ENCODE data around the gene C9orf78. TPM values are rescaled to one million over a fixed set of nuclear protein-coding genes. Genes with fewer than 3 reads are reported as not detected.

Gene C9orf78
- total RNA-seq, 1 donor from 2014 or later, result 34.6 TPM

- TF ChIP-seq CTCF (conservative IDR thresholded peaks at IDR 0.05), result no peak
- DNase-seq (ENCODE audit: low read depth, low spot score), result no peak
- H3K36me3 Mint-ChIP-seq (ENCODE audit: low read depth), result peaks cover 4% of the 10 kb centered on the region
- no peak overlapping the region for H3K27ac Mint-ChIP-seq (ENCODE audit: unreplicated experiment)
- no peaks in the 10 kb centered on the region for H3K9me3 Mint-ChIP-seq
- H3K27me3 Mint-ChIP-seq (ENCODE audit: low read depth), result no peaks in the 10 kb centered on the region
- H3K4me1 Mint-ChIP-seq, result no peaks in the 10 kb centered on the region
- no peak overlapping the region for H3K4me3 Mint-ChIP-seq
These were observed 17.5 kb upstream of the C9orf78 start for GRCh38 chr9:129852579-129852978.

- H3K4me1 Mint-ChIP-seq, result no peaks in the 10 kb centered on the region
- TF ChIP-seq CTCF (conservative IDR thresholded peaks at IDR 0.05), result no peak
- no peak for DNase-seq (ENCODE audit: low read depth, low spot score)
- no peak overlapping the region for H3K4me3 Mint-ChIP-seq
- H3K36me3 Mint-ChIP-seq (ENCODE audit: low read depth), result peaks cover 4% of the 10 kb centered on the region
- H3K9me3 Mint-ChIP-seq, result no peaks in the 10 kb centered on the region
- H3K27ac Mint-ChIP-seq (ENCODE audit: unreplicated experiment), result no peak overlapping the region
- H3K27me3 Mint-ChIP-seq (ENCODE audit: low read depth), result no peaks in the 10 kb centered on the region
These were observed 16.7 kb upstream of the C9orf78 start for GRCh38 chr9:129851821-129852220.

GRCh38 chr9:129850821-129851550 is 15.9 kb upstream of the C9orf78 start:
- Mint-ChIP-seq H3K4me3 (no peak overlapping the region), H3K36me3 (ENCODE audit: low read depth) (peaks cover 4% of the 10 kb centered on the region), H3K27me3 (ENCODE audit: low read depth) (no peaks in the 10 kb centered on the region), H3K4me1 (no peaks in the 10 kb centered on the region), H3K9me3 (no peaks in the 10 kb centered on the region), H3K27ac (ENCODE audit: unreplicated experiment) (no peak overlapping the region)
- DNase-seq (ENCODE audit: low read depth, low spot score), result no peak
- TF ChIP-seq CTCF (conservative IDR thresholded peaks at IDR 0.05), result no peak

- H3K9me3 Mint-ChIP-seq, result no peaks in the 10 kb centered on the region
- DNase-seq (ENCODE audit: low read depth, low spot score), result no peak
- no peak overlapping the region for H3K4me3 Mint-ChIP-seq
- H3K27me3 Mint-ChIP-seq (ENCODE audit: low read depth), result no peaks in the 10 kb centered on the region
- TF ChIP-seq CTCF (conservative IDR thresholded peaks at IDR 0.05), result no peak
- H3K36me3 Mint-ChIP-seq (ENCODE audit: low read depth), result peaks cover 4% of the 10 kb centered on the region
- H3K4me1 Mint-ChIP-seq, result no peaks in the 10 kb centered on the region
- no peak overlapping the region for H3K27ac Mint-ChIP-seq (ENCODE audit: unreplicated experiment)
These were observed 14.8 kb upstream of the C9orf78 start for GRCh38 chr9:129849901-129850300.

DNA sequence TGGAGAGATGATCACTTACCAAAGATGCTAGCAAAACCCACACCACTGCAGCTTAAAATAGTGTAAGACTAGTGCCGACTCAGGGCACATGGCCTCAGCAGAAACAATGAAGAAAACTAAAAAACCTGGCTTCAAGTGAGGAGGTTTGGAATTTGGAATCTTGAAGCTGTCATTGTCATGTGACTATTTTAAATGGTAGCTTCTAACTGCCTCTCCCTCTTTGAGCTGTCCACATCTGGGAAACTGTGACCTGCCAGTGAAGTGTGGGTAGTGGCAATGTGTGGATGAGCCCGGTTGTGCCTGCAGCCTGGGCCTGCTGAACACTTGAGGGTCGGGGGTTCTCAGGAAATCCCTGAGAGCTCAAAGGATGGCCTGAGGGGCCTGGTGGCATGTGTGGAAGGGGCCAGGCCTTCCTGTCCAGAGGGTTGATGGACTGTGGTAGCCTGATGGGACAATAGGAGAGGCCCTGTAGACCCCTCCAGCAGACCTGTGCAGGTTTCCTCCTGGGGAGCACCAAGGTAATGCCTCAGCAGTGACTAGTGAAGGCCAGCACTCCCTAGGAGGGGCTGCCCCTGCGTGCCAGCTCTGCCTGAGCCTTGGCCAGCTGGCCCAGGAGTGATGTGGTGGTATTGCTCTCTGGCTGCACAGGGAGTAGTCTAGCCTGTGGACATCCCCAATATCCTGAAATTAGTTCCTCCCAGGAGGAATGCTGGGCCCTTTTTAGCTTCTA is 13.8 kb upstream of the C9orf78 start:
- Mint-ChIP-seq H3K36me3 (ENCODE audit: low read depth) (no peaks in the 10 kb centered on the region), H3K4me1 (no peaks in the 10 kb centered on the region), H3K4me3 (no peak overlapping the region), H3K27ac (ENCODE audit: unreplicated experiment) (no peak overlapping the region), H3K9me3 (no peaks in the 10 kb centered on the region), H3K27me3 (ENCODE audit: low read depth) (no peaks in the 10 kb centered on the region)
- TF ChIP-seq CTCF (conservative IDR thresholded peaks at IDR 0.05), result no peak
- no peak for DNase-seq (ENCODE audit: low read depth, low spot score)
